HG03378 (cell line): ENCODE results near the gene MMP14.
"Not testable (repeated sequence)": the region's sequence is repeated elsewhere in the genome, so short reads cannot be mapped to it uniquely, and the experiment has no call there.

Experiments
- ATAC-seq: cut with Tn5 transposase; IDR thresholded peaks from one replicate; pipeline ENCODE4 v1.9.1; 2021; ENCODE audit warnings: mild to moderate bottlenecking, moderate library complexity; ENCODE audit not compliant: unreplicated experiment

Gene MMP14

DNA sequence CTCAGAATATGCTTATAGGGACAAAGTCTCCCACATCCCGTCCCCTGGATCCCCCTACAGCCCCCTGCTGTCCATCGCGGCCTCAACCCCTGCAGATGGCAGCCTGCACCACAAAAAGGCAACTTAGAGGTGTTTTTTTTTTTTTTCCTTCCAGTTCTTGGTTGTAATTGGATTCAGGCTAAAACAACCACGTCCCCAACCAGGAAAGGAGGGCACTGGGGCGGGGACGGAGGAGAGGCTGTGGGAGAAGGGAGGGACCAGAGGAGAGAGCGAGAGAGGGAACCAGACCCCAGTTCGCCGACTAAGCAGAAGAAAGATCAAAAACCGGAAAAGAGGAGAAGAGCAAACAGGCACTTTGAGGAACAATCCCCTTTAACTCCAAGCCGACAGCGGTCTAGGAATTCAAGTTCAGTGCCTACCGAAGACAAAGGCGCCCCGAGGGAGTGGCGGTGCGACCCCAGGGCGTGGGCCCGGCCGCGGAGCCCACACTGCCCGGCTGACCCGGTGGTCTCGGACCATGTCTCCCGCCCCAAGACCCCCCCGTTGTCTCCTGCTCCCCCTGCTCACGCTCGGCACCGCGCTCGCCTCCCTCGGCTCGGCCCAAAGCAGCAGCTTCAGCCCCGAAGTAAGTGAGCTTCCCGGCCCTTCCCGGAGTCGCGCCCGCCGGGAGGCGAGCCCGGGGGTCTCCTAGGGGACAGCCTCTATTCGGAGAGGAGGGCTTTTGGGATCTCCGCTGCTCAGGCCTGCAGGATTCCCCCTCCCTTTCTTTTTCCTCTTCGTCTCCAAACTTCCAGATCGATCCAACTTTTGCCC lies at the start of gene MMP14:
Gene MMP14, plus strand, starts transcription at position 285 of the 813 bp plus-strand sequence. Its CDS starts 233 bp downstream, at position 518.
- ATAC-seq, result no peak

DNA sequence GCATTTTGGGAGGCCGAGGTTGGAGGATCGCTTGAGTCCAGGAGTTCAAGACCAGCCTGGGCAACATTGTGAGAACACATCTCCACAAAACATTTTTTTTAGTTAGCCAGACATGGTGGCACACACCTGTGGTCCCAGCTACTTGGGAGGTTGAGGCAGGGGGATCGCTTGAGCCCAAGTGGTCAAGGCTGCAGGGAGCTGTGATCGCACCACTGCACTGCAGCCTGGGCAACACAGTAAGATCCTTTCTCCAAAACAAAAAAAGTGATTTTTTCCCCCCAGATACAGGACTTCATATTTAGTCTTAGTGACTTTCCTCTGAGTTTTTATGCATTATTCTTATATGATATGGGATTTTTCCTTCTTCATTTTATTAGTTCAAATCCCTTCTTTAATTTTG lies 49.7 kb upstream of the MMP14 start:
- no peak for ATAC-seq

DNA sequence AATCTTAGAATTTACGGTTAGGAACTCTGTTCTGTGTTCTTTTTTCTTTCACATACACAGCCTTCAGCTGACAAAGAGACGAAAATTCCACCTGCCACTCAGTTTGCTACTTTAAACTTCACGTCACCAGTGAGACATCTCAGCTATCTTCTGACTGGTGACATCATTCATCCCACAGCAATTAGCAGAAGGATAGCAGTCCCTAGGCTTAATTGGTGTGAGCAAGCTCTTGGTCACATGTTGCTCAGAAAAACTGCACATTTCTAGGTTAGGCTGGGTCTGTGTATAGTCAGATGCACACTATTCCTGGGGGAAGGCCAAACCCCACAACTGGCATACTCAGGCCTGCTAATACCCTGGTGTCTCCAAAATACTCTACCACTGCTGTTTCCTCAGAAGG lies 45.1 kb upstream of the MMP14 start:
- ATAC-seq, result no peak

GRCh38 chr14:22792158-22792557 lies 44.2 kb upstream of the MMP14 start:
- no peak for ATAC-seq

DNA sequence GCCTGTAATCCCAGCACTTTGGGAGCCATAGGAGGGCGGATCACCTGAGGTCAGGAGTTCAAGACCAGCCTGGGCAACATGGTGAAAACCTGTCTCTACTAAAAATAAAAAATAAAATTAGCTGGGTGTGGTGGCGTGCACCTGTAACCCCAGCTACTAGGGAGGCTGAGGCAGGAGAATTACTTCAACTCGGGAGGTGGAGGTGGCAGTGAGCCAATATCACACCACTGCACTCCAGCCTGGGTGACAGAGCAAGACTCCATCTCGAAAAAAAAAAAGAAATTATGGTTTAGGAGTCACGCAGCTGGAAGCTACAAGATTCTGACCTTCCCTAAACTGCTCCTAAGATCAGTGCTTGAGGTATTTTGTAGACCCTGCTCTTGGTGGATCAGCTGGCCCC lies 42.8 kb upstream of the MMP14 start:
- ATAC-seq, result not testable (repeated sequence)

DNA sequence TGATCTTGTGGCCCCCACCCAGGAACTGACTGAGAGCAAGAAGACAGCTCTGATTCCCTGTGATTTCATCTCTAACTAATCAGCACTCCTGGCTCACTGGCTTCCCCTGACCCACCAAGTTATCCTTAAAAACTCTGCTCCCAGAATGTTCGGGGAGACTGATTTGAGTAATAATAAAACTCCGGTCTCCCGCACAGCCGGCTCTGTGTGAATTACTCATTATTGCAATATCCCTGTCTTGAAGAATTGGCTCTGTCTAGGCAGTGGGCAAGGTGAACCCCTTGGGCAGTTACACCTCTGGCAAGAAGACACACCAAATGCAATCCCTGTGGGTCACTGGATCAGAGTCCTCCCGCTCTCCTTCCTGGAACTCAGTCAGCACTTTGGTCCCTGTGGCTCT lies 42.4 kb upstream of the MMP14 start:
- no peak for ATAC-seq

DNA sequence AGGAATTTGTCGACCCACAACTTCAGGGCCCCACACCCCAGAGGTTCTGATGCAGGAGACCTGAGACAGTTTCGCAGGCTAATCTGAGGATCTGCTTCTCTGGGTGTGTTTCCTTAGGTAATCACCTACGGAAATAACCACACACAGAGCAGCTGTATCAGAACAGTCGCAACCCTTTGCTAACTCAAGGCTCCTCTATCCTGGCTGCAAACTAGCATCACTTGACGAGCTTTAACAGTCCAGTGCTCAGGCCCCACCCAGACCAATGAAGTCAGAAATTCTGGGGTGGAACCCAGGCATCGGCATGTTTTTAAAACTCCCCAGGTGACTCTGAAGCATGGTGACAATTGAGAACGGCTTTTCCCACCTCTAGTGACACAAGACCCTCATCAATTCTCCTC lies 41.8 kb upstream of the MMP14 start:
- peak; percentile 57 for ATAC-seq

DNA sequence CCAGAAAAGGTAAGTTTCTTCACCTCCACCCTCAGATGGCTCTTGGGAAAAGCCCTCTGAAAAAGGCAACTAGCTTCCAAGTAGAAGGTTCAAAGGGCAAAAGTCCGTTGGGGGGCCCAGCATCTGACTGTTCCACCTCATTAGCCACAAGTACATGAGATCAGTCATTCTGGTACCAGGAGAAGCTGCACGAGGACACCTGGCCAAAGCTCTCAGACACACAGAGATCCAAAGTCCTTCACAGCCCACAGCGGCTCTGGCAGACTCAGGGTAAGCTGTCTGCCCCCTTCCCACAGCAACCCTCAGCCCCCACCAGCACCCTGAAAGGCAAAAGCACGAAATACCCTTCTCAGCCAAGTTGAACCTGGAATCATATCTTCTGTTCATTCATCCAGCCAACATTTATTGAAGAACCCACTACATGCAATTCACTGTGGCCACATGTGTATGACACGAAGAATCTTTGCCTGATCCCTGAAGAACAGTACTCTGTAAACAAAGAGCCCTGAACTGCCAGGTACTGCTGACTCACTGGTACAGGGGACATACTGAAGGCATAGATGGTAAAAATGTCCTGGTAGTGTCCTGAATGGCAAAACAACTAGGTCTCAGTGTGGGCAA lies 40.2 kb upstream of the MMP14 start:
- ATAC-seq, result peak; percentile 49

DNA sequence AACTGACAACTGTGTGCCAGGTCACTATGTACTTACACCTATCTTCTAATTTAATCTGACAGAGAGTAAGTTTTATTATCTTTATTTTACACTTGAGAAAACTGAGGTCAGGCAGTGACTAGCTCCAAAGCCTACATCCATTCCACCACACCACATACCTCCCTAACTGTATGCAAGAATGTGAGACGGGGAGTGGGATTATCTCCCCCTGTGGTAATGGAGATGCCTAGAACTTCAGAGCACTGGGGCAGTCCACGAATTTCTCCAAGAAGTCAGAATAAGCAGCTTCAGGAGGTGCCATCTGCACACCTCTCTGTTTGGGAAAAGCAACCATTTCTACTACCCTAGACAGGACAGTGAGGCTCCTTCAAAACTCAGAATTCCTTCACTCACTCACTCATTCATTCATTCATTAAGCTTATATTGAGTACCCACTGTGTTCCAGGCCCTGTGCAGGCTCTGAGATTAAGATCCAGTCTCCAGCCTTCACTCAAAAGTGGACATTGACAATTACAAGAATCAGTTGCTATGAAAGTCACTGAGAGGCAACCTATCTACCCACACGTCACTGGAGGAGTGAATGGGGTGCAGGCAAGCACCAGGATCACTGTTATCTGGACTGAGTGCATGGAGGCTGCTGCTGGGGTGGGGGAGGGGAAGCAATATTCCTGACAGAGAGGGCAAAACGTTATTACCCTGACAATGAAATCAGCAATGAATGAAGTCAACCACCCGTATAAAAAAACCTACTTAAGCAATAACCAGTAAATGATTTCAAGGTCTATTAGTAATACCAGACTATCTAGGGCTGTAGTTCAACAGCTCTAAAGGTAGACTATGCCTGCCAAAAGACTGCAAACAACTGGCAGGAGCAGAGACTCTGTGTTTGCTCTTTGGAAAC lies 39.1 kb upstream of the MMP14 start:
- no peak for ATAC-seq

GRCh38 chr14:22798528-22798927 lies 37.9 kb upstream of the MMP14 start:
- no peak for ATAC-seq

DNA sequence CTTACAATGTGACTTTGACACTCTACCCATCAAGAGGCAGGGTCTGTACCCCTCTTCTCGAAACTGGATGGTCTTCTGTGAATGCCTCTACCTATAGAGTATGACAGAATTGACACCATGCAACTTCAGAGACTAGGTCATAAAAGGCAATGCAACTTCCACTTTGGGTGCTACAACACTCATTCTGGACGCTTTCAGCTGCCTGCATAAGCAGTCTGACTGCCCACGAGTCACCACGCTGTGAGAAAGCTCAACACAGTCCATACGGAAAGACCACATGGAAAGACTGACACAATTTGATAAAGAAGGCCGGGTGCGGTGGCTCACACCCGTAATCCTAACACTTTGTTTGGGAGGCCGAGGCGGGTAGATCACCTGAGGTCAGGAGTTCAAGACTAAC lies 36.0 kb upstream of the MMP14 start:
- no peak for ATAC-seq

DNA sequence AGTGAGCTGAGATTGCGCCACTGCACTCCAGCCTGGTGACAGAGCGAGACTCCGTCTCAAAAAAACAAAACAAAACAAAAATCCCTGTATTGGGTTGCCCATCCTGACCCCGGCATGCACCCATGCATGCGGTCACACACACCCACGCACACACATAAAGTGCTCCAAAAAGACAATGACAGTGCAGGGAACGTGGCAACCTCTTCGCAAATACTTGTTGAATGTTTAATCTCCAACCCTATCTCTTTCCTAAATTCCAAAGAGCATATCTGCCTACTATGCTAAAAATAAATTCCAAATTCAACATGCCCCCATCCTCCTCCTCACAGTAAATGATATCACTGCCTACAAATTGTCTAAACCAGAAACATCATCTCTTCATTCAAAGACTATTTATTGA lies 34.7 kb upstream of the MMP14 start:
- ATAC-seq, result no peak

DNA sequence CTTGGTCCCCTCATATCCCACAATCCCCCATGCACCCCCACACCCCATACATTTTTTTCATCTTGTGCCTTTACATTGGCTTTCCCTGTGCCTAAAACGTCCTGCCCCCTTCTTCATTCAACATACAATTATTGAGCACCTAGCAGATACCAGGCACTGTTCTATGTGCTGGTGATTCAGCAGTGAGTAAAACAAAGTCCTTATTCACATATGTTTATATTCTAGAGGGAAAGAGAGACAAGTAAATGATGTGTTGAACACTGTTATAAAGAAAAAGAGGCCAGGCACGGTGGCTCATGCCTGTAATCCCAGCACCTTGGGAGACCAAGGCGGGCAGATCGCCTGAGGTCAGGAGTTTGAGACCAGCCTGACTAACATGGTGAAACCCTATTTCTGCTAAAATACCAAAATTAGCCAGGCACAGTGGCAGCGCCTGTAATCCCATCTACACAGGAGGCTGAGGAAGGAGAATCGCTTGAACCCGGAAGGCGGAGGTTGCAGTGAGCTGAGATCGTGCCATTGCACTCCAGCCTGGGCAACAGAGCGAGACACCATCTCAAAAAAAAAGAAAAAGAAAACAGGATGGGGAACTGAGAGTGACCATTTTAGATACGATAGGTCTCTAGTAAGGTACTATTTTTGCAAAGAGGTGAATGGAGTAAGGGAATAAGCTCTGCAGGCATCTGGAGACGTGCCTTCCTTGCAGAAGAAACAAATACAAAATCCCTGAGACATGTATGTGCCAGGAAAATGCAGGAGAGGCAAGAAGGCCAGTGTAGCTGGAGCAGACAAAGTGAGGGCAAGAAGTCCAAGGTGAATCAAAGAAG lies 33.3 kb upstream of the MMP14 start:
- no peak for ATAC-seq

- ATAC-seq, result no peak
Measured at GRCh38 chr14:22803687-22803974, 32.8 kb upstream of the MMP14 start.

GRCh38 chr14:22805235-22805634 lies 31.1 kb upstream of the MMP14 start:
- ATAC-seq, result not testable (repeated sequence)

DNA sequence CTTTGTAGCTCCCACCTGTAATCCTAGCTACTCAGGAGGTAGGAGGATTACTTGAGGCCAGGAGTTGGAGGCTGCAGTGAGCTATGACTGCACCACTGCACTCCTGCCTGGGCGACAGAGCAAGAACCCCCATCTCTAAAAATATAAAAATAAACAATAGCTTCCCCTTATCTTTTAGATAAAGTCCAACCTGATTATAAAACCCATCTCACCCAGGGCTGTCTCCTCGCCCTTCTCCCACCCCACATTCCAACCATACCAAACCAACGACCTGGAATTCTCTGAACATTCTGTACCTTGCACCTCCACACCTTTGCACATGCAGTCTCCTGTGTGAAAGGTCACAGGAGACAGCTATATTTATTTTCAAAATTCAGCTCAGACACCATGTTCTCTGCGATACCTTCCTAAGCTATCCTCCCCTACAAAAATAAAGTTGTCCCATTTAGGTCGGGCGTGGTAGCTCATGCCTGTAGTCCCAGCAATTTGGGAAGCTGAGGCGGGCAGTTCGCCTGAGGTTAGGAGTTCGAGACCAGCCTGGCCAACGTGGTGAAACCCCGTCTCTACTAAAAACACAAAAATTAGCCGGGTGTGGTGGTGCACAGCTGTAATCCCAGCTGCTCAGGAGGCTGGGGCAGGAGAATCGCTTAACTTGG lies 28.8 kb upstream of the MMP14 start:
- no peak for ATAC-seq

- no peak for ATAC-seq
Measured at GRCh38 chr14:22808388-22809209, 27.8 kb upstream of the MMP14 start.

DNA sequence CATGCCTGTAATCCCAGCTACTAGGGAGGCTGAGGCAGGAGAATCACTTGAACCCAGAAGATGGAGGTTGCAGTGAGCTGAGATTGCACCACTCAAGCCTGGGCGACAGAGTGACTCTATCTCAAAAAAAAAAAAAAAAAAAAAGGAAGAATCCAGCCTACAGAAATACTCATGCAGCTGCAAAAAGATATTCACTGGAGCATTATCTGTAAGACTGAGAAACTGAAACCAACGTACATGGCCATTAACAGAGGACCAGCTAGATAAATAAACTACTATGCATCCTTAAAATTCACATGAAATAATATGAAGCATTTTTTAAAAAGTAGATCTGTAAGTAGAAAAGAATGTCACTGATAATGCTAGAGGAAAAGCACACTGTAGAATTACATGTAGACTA lies 24.7 kb upstream of the MMP14 start:
- ATAC-seq, result no peak

DNA sequence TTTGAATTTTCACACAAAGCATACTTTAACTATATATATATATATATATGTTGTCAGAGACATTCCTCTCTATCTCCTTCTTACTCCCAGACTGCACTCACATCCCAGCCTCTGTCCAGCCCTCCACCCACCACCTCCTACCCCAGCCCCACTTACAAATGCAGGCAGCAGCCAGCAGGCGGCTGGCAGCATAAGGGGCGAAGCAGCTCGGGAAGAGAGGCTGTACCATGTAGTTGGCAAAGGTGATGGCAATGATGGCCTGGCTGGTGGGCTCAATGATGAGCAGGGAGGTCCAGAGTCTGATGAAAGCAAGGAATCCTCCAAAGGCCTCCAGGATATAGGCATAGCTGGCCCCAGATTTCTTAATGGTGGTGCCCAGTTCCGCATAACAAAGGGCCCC lies 23.6 kb upstream of the MMP14 start:
- ATAC-seq, result no peak

- no peak for ATAC-seq
Measured at GRCh38 chr14:22813145-22813544, 23.2 kb upstream of the MMP14 start.
